Mesenteric fat pad (tissue), 1 donor: Measurements from ENCODE around the gene ARHGEF7. TPM values are rescaled to one million over a fixed set of nuclear protein-coding genes. Genes with fewer than 3 reads are reported as not detected.
"Not testable (repeated sequence)": the region's sequence is repeated elsewhere in the genome, so short reads cannot be mapped to it uniquely, and the experiment has no call there.

Experiments used
- DNase-seq: peaks from one replicate; pipeline ENCODE4 v3.0.0-alpha.2; 2020; ENCODE audit warnings: low spot score
- long read RNA-seq: library from polyadenylated mRNA; unstranded; transcript quantifications from one replicate; pipeline ENCODE4 v2.0.0, GENCODE V29; 2020
- total RNA-seq: library from RNA; stranded (reverse); fragmentation: NEBNext Ultra II Directional; extraction: Animal tissue kit (Norgen Biotek cat#: 25700); gene quantifications from one replicate; pipeline ENCODE4 v1.2.1, GENCODE V29; 2021
- donor health status: DM: yes; HTN: yes; CAD: no.

ARHGEF7 gene
- total RNA-seq: 95.6 TPM
- long read RNA-seq, partial matches to known transcripts: 21 of 40 reads
- long read RNA-seq, other reads (novel, unspliced or antisense): 19 of 40 reads

DNA sequence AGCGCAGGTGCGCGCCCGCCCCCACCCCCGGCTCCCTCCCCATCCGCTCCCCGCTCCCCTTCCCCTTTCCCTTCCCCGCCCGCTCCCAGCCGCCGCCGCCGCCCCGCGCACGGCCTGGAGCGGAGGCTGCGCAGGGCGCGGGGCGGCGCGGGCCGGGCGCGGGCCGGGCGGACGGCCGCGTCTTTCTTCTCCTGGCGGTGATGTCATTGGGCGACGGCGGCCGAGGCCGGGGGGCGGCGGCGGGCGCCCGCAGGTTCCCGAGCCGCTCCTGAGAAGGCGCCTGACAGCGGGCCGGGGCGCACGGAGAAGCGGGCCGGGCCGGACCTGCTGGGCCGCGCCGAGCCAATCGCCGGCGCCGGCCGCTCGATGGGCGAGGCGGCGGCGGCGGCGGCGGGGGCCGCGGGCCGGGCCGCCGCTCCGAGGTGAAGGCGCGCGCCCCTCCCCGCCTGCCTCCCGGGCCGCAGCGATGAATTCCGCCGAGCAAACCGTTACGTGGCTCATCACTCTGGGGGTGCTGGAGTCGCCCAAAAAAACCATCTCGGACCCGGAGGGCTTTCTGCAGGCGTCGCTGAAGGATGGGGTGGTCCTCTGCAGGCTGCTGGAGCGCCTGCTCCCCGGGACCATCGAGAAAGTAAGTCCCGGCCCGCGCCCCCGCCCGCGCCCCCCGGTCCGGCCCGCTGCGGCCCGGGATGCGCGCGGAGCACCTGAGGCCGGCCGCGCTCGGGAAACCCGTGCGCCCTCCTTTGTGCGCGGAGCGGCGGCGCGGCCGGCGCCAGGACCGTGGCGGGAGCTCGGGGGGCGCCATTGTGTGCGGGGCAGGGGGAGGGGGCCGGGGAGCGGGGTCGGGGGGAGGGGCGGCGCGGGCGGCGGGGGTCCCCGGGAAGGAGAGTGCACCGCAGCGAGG is at the start of gene ARHGEF7:
Gene ARHGEF7, plus strand, starts transcription at position 250 of the 904 bp plus-strand sequence. Its CDS starts 217 bp downstream, at position 467.
- no peak for DNase-seq

DNA sequence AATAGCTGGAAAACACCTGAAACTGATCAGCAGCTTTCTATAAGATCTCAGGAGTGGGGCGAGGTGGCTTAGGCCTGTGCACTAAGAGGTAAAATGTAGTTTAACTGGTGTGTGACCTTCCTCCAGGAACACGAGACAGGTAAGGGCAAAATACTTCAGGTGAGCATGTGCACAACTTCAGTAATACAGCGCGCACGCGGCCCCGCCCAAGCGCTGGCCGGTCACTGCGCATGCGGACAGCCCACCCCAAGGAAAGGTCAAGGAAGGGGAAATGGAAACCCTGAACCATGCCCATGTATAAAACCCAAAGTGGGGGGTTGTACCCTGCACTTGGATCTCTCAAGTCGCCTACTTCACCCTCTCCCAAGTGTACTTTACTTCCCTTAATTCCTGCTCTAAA is 49.4 kb upstream of the ARHGEF7 start:
- DNase-seq: no peak

- DNase-seq: no peak
These were observed 48.6 kb upstream of the ARHGEF7 start for GRCh38 chr13:111066544-111066943.

DNA sequence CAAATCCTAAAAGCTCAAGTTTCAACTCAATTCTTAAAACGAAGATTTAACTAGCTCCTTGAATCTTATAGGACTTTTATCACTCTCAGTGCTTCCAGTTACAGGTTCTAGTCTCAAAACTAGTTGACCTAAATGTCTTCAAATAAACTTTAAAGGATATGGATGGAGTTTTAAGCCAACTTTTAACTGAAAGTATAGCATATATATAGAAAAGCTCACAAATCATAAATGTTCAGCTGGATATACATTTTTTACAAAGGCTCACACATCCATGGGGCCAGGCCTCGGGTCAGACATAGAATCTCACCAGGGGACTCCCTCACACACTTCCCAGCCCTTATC is 47.1 kb upstream of the ARHGEF7 start:
- no peak for DNase-seq

DNA sequence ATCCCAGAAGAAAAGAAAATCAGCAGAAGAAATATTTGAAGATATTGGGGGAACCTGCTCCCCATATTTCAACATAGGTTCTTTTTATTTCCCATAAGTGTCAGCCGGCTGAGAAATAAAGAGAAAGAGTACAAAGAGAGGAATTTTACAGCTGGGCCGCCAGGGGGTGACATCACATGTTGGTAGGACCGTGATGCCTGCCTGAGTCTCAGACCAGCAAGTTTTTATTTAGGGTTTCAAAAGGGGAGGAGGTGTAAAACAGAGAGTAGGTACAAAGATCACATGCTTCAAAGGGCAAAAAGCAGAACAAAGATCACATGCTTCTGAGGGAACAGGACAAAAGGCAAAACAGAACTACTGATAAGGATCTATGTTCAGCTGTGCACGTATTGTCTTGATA is 44.0 kb upstream of the ARHGEF7 start:
- DNase-seq: not testable (repeated sequence)

DNA sequence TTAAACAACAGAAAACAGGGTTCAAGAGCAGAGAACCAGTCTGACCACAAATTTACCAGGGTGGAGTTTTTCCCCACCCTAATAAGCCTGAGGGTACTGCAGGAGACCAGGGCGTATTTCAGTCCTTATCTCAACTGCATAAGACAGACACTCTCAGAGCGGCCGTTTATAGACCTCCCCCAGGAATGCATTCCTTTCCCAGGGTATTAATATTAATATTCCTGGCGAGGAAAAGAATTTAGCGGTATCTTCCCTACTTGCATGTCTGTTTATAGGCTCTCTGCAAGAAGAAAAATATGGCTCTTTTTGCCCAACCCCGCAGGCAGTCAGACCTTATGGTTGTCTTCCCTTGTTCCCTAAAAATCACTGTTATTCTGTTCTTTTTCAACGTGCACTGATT is 43.6 kb upstream of the ARHGEF7 start:
- not testable (repeated sequence) for DNase-seq

DNA sequence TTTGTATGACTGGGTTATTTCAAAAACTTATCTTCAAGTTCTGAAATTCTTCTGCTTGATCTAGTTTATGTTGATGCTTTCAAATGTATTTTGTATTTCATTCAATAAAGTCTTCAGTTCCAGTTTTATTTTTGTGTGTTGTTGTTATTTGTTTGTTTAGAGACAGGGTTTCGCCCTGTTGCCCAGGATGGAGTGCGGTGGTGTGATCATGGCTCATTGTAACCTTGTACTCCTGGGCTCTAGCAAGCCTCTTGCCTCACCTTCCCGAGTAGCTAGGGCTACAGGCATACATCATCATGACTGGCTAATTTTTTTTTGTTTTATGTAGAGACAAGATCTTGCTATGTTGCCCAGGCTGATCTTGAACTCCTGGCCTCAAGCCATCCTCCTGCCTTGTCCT is 40.3 kb upstream of the ARHGEF7 start:
- no peak for DNase-seq

DNA sequence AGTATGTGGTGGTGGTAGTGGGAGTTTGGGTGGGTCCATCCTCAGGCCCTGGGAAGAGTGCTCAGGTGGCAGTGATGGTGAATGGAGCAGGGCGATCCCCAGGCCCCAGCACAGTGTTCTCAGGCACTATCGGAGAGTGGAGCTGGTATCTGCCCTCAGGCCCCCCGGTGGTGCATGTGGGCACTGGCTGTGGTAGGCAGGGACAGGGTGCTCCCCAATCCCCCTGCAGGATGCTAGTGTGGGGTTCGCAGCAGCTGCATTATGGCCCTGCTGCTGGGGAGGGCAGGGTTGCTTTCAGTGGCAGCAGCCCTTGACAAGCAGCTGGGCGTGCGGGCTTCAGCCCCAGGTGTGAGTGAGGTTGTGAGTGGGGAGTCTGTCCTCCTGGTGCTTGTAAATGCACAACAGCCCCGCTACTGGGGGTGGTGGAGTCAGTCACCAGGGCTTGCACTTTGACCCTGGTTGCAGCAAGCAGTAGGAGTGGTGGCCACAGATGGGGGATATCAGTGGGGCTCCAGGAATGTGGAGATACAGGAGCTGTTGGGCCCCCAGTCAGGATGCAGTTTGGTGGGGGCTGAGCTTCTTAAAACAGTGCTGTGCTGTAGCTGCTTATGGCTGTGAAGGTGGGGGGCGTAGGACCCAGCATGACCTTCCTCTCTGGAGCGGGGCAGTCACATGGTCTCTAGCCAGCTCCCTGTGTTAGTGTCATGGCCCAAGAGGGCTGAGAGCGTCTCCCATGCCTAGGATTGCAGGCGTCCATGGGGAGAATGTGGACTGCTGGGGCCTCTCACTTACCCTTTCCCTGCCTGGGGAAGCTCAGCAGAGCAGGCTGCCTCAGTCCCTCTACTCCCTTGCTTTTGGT is 38.7 kb upstream of the ARHGEF7 start:
- DNase-seq: no peak

- no peak for DNase-seq
These were observed 35.7 kb upstream of the ARHGEF7 start for GRCh38 chr13:111079375-111079774.

DNA sequence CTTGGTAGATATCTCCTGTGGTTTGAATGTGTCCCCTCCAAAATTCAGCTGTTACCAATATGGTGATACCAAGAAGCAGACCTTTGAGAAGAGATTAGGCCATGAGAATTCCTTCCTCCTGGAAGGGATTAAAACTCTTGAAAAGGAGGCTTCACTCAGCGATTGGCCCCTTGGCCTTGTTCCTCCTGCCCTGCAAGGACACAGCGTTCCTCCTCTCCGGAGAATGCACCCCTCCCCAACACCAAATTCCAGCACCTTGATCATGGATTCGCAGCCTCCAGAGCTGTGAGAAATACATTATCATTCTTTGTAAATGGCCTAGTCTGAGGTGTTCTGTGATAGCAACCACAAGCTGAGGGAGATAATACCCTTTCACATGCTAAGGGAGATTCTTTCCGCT is 34.5 kb upstream of the ARHGEF7 start:
- DNase-seq: no peak

GRCh38 chr13:111082240-111082639 is 32.9 kb upstream of the ARHGEF7 start:
- DNase-seq: no peak

DNA sequence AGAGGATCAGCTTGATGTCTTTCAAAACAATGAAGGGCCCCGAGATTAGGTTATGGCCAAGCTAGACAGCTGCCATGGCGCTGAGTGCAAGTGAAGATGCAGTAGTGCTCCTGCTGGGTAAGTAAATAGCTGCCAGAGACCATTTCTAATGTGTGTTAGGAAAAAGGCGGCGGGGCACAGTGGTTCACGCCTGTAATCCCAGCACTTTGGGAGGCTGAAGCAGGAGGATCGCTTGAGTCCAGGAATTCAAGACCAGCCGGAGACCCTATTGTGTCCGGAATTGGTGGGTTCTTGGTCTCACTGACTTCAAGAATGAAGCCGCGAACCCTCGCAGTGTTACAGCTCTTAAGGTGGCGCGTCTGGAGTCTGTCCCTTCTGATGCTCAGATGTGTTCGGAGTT is 32.3 kb upstream of the ARHGEF7 start:
- not testable (repeated sequence) for DNase-seq

- not testable (repeated sequence) for DNase-seq
These were observed 31.4 kb upstream of the ARHGEF7 start for GRCh38 chr13:111083693-111084092.

DNA sequence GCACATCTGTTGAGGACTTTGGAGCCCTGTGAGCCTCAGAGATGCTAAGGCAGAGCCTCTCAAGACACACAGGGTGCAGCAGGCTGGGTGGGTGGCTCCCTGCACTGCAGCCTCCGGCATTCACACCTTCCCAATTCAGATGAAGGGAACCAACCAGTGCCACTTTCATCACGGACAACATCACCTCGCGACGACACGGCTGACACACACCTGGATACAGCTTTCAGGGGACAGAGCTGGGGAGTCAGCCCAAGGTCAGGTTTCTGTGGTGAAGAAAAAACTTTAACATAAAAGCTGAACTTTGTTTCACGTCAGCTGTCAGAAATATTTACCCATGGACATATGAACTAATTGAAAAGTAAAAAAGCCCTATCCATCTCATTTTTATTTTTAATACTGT is 24.9 kb upstream of the ARHGEF7 start:
- DNase-seq: no peak

GRCh38 chr13:111092685-111093084 is 22.4 kb upstream of the ARHGEF7 start:
- DNase-seq: no peak

DNA sequence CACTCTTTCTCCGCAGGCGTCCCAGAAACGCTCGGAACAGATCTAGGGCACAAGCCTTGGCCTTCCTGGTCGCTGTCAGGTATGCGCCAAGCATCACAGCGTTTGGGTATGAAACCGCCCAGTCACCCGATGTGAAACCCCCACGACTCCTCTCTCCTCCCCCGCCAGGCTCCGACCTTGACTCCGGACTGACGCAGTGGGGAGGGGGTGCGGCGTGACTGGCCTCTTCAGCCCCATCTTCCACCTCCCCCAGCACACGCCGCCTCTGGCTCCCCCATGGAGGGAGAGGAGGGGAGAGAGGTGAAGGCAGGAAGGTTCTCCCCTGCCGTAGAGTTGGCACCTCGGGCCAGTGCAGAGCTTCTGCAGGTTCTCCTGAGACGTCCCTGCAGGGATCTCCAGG is 22.0 kb upstream of the ARHGEF7 start:
- no peak for DNase-seq

DNA sequence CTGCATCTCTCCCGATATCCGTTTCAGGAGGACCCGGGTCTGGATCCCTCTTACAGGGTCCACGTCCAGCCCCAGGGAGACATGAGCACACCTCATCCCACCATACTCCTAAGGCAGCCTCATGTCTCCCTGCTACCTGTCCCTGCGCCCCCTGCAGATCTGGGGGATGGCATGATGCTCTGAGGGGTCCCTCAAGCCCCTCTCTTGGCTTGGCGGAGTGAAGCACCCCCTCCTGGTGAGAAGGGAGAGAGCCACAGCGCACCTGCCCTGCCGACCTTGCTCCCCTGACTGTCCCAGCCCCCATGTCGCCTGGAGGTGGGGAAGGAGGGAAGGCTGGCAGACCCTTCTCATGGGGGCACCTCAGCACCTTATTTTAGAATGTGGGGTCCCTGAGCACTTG is 21.5 kb upstream of the ARHGEF7 start:
- DNase-seq: no peak

GRCh38 chr13:111095031-111095840 is 19.9 kb upstream of the ARHGEF7 start:
- no peak for DNase-seq

DNA sequence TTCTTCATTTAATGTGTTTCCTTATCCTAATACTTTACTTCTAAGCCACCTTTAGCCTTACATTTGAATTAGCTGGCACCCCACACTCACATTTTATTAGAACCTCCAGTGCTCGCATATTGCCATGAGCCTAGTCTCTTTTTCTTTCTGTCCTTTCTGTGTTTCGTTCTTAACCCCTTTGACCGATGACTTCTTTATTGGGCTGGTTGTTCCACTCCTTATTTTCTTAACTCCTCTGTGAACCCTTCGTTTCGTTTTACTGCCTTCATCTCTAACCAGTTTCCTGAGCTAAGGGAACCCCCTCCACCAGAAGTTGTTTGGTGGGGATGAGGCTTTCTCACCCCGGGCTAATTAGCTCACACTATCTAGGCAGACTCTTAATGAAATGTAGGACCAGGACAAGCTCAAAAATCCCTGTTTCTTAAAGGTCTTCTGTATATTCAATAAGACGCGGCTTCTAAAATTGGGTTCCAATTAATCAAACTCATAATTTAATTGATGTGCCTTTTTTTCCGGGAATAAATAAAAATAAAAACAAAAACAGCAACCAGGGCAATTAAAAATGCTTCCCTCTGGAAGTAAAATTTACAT is 19.1 kb upstream of the ARHGEF7 start:
- no peak for DNase-seq

DNA sequence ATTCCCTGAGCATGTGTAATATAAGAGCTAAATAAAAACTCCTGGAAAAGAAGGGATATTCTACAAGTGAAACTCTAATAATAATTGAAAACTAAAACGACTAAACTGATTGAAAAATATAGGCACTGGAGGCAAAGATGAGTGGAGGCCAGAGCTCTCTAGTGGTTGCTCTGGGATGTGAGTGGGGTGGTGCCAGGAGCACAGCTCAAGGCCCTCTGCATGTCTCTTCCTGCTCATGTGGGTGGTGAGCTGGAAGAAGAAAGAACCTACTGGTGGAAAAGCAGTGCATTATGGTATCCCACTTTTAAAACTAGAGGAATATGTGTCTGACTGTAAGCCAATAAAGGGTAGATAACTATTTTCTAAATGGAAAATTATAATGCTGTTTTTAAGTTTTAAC is 15.8 kb upstream of the ARHGEF7 start:
- DNase-seq: no peak

DNA sequence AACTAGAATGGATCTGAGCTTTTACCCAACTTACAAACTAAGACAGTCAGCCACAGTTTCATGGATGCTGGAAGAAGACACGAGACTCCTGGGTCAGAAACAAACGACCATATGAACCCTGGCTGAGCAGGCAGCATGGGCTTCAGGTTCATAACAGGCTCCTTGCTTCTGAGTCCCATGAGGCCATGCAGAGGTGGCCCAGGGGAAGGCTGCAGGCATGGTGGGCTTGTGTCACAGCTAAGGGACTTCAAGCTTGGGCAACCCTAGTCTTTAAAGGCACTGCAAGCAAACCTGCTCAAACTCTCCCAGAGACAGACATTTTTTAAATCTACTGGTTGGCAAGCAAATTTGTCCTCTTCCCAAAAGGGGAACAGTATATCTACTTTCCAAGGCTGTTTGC is 5.1 kb upstream of the ARHGEF7 start:
- DNase-seq: no peak
